CD4-positive, alpha-beta T cell (primary cell): ENCODE data around the gene C2orf76. TPM values are rescaled to one million over a fixed set of nuclear protein-coding genes. Genes with fewer than 3 reads are reported as not detected.

Experiments used
- ATAC-seq: fragments of 200-7000 bp; cut with Tn5 transposase; one replicate; pipeline ENCODE4 v1.10.0; 2022; ENCODE audit warnings: mild to moderate bottlenecking; ENCODE audit not compliant: poor library complexity
- CTCF ChIA-PET: fragments of 350-600 bp; sonication (Branson Sonifier 250); formaldehyde crosslinking; loops from one replicate; lab custom pipeline; 2021; ENCODE audit warnings: antibody characterized with exemption, inconsistent platforms; lab: Charles Lee
- POLR2A ChIA-PET: fragments of 350-600 bp; sonication (Branson Sonifier 250); formaldehyde crosslinking; loops from one replicate; lab custom pipeline; 2021; ENCODE audit warnings: antibody characterized with exemption, inconsistent platforms; lab: Charles Lee
- DNase-seq, 14 experiments: peaks; one replicate each; pipeline ENCODE4 v3.0.0-alpha.2; 2013 to 2020; ENCODE audit warnings: mixed read lengths in 2 of 14
- H3K27ac ChIP-seq, 2 donors: one replicate each; pipeline versions ENCODE4 v1.5.1 to v1.7.0; 2013; ENCODE audit warnings: low read length in 2 of 2, low read depth in 1 of 2, mild to moderate bottlenecking in 1 of 2
- H3K27me3 ChIP-seq, 2 experiments: 1 replicate in 1 of 2; 2 replicates in 1 of 2; pipeline versions ENCODE4 v1.6.1 to v1.7.0; 2013; ENCODE audit warnings: low read length in 2 of 2, control low read depth in 1 of 2, mild to moderate bottlenecking in 1 of 2, moderate library complexity in 1 of 2; ENCODE audit not compliant: insufficient read depth in 2 of 2, control insufficient read depth in 1 of 2
- H3K36me3 ChIP-seq: one replicate; pipeline ENCODE4 v1.6.1; 2013; ENCODE audit warnings: low read length, control low read depth; ENCODE audit not compliant: insufficient read depth
- H3K4me1 ChIP-seq: one replicate; pipeline ENCODE4 v1.6.1; 2013; ENCODE audit warnings: low read length, control low read depth; ENCODE audit not compliant: insufficient read depth
- H3K4me3 ChIP-seq: one replicate; pipeline ENCODE4 v1.5.1; 2013; ENCODE audit warnings: mild to moderate bottlenecking, low read length, moderate library complexity
- H3K9me3 ChIP-seq, 2 experiments: 1 replicate in 1 of 2; 2 replicates in 1 of 2; pipeline versions ENCODE4 v1.6.1 to v1.7.0; 2013; ENCODE audit warnings: low read length in 2 of 2, mild to moderate bottlenecking in 2 of 2, control low read depth in 1 of 2, moderate library complexity in 1 of 2; ENCODE audit not compliant: control insufficient read depth in 1 of 2, insufficient read depth in 1 of 2
- H3K27ac Mint-ChIP-seq: one replicate; pipeline ENCODE4 v1.8.0; 2020; ENCODE audit warnings: mixed read lengths
- H3K27me3 Mint-ChIP-seq: one replicate; pipeline ENCODE4 v1.8.0; 2021; ENCODE audit warnings: mixed read lengths
- H3K36me3 Mint-ChIP-seq: one replicate; pipeline ENCODE4 v1.8.0; 2021; ENCODE audit warnings: low read depth, mixed read lengths
- H3K4me1 Mint-ChIP-seq: one replicate; pipeline ENCODE4 v1.8.0; 2021; ENCODE audit warnings: low read depth, mixed read lengths
- H3K4me3 Mint-ChIP-seq: one replicate; pipeline ENCODE4 v1.8.0; 2020; ENCODE audit warnings: mild to moderate bottlenecking, mixed read lengths
- H3K9me3 Mint-ChIP-seq: one replicate; pipeline ENCODE4 v1.8.0; 2020; ENCODE audit warnings: mixed read lengths
- CTCF ChIP-seq: fragments of 200-600 bp; IDR thresholded peaks from one replicate; pipeline ENCODE4 v1.8.0; 2022; ENCODE audit warnings: antibody characterized with exemption, mild to moderate bottlenecking
- intact Hi-C, 2 experiments: fragments of 100-400 bp; cut with DNase I in 1 of 2; cut with micrococcal nuclease in 1 of 2; formaldehyde crosslinking; loops; one replicate each; pipeline versions ENCODE4 v1.15.1 to v1.9.0; 2023 to 2025; cut with DNase I, micrococcal nuclease
- total RNA-seq, 174 experiments: library from RNA in 2 of 174; stranded (reverse) in 2 of 174; gene quantifications; one replicate each; pipeline ENCODE4 v1.2.3 and lab custom pipeline; 2021 to 2026

Gene C2orf76
- total RNA-seq, 2 experiments from 2014 or later, result 2.8 to 4.5 TPM

DNA sequence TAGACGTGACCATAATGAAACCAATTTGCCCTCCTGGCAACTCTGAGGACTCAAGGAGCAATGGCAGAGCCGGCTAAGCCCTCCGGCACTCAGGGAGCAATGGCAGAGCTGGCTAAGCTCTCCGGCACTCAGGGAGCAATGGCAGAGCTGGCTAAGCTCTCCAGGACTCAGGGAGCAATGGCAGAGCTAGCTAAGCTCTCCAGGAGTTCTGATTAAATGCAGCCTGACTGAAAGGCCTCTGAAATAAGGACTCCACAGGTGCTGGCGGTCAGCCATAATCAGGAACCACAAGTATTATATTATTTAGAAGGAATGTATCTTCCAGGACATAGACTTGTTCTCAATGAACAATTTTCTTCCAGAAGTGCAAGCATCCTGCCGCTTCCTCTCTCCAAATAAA is 65.2 kb downstream of the C2orf76 start:
- Histone ChIP-seq H3K4me3 (no peak overlapping the region), H3K9me3 (no peaks in the 10 kb centered on the region), H3K27ac (no peak overlapping the region), H3K36me3 (no peaks in the 10 kb centered on the region), H3K27me3 (no peaks in the 10 kb centered on the region), H3K4me1 (no peaks in the 10 kb centered on the region)
- Mint-ChIP-seq H3K36me3 (peaks cover 5% of the 10 kb centered on the region), H3K9me3 (no peaks in the 10 kb centered on the region), H3K27me3 (no peaks in the 10 kb centered on the region), H3K4me1 (no peaks in the 10 kb centered on the region), H3K27ac (no peak overlapping the region), H3K4me3 (no peak overlapping the region)
- DNase-seq, result no peak
- intact Hi-C loops, result no loop called here
- TF ChIP-seq CTCF, result no peak
- POLR2A ChIA-PET, result no interaction called here
- CTCF ChIA-PET, result interaction anchor here (0.9 kb wide), 1 partner anchor 10 kb away, joined by 4 read pairs; no protein-coding TSS in a partner anchor
- ATAC-seq, result no peak

- H3K9me3 ChIP-seq, result no peaks in the 10 kb centered on the region
- Mint-ChIP-seq H3K9me3 (no peaks in the 10 kb centered on the region), H3K27ac (no peak overlapping the region), H3K36me3 (peaks cover 5% of the 10 kb centered on the region), H3K27me3 (no peaks in the 10 kb centered on the region), H3K4me1 (no peaks in the 10 kb centered on the region), H3K4me3 (no peak overlapping the region)
- POLR2A ChIA-PET, result no interaction called here
- ATAC-seq (no peak), DNase-seq (no peak)
- TF ChIP-seq CTCF, result no peak
- no peak overlapping the region for H3K4me3 ChIP-seq
- CTCF ChIA-PET, result no interaction called here
- H3K4me1 ChIP-seq, result no peaks in the 10 kb centered on the region
- H3K27ac ChIP-seq, result no peak overlapping the region
- H3K27me3 ChIP-seq, result no peaks in the 10 kb centered on the region
- intact Hi-C loops, result no loop called here
- H3K36me3 ChIP-seq, result no peaks in the 10 kb centered on the region
Measured at GRCh38 chr2:119295688-119296375, 70.8 kb downstream of the C2orf76 start.

- ChIA-PET CTCF (no interaction called here), POLR2A (no interaction called here)
- H3K27ac Mint-ChIP-seq, result no peak overlapping the region
- DNase-seq (no peak), ATAC-seq (no peak)
- H3K4me3 Mint-ChIP-seq, result no peak overlapping the region
- no peaks in the 10 kb centered on the region for H3K4me1 ChIP-seq
- H3K4me1 Mint-ChIP-seq, result no peaks in the 10 kb centered on the region
- H3K27me3 Mint-ChIP-seq, result no peaks in the 10 kb centered on the region
- no peaks in the 10 kb centered on the region for H3K9me3 ChIP-seq
- H3K4me3 ChIP-seq, result no peak overlapping the region
- H3K9me3 Mint-ChIP-seq, result no peaks in the 10 kb centered on the region
- H3K27ac ChIP-seq, result no peak overlapping the region
- intact Hi-C loops, result no loop called here
- no peaks in the 10 kb centered on the region for H3K36me3 Mint-ChIP-seq
- TF ChIP-seq CTCF, result no peak
- no peaks in the 10 kb centered on the region for H3K36me3 ChIP-seq
- H3K27me3 ChIP-seq, result no peaks in the 10 kb centered on the region
Measured at GRCh38 chr2:119294671-119295070, 72.0 kb downstream of the C2orf76 start.
